A673 (cell line): ENCODE data around the gene SURF1.

Experiments used
- CTCF ChIP-seq: fragments of 300-800, 200-600 bp; sonication (generic); conservative IDR thresholded peaks from 2 replicates; pipeline ENCODE4 v1.5.1; 2017; ENCODE audit warnings: low read depth, mild to moderate bottlenecking, antibody characterized with exemption, low read length, moderate library complexity, mixed read lengths
- EZH2 ChIP-seq: fragments of 200-600 bp; sonication (generic); IDR thresholded peaks from 2 replicates; pipeline ENCODE4 v1.6.1; 2017; ENCODE audit warnings: borderline replicate concordance, low read depth, mild to moderate bottlenecking, mixed read lengths, antibody characterized with exemption, low read length; ENCODE audit not compliant: poor library complexity, severe bottlenecking

- TF ChIP-seq EZH2 (no peak), CTCF (no peak)
These were observed 3.5 kb downstream of the SURF1 start for GRCh38 chr9:133352635-133353340.
